ENCODE data around the gene ZMIZ1.

Gene ZMIZ1

GRCh38 chr10:79056361-79056735, 12.4 kb upstream of the ZMIZ1 start:
- no peak overlapping the region for H3K4me2 ChIP-seq
- no peak overlapping the region for H3K9ac ChIP-seq

GRCh38 chr10:79056736-79057391, 11.9 kb upstream of the ZMIZ1 start:
- H3K9ac ChIP-seq, result no peak overlapping the region
- no peak overlapping the region for H2AFZ ChIP-seq (ENCODE audit: low read depth)

More at GRCh38 chr10:79056361-79056735, 12.4 kb upstream of the ZMIZ1 start:
- Histone ChIP-seq H2AFZ (ENCODE audit: low read depth) (no peak overlapping the region), H3K4me1 (ENCODE audit: low read depth, poor library complexity, severe bottlenecking) (no peaks in the 10 kb centered on the region), H3K27ac (no peak overlapping the region), H3K79me2 (ENCODE audit: insufficient read depth, low read depth) (no peaks in the 10 kb centered on the region), H4K20me1 (ENCODE audit: insufficient read depth) (no peaks in the 10 kb centered on the region), H3K36me3 (ENCODE audit: insufficient read depth) (no peaks in the 10 kb centered on the region), H3K27me3 (ENCODE audit: insufficient read depth, low read depth) (no peaks in the 10 kb centered on the region), H3K4me3 (IDR thresholded peaks at IDR 0.05; ENCODE audit: insufficient read depth, low read depth, low read length) (no peak overlapping the region)
- no peak for TF ChIP-seq CTCF (conservative IDR thresholded peaks at IDR 0.05; ENCODE audit: low read depth, low read length)

GRCh38 chr10:79057481-79058275, 11.1 kb upstream of the ZMIZ1 start:
- H3K27me3 ChIP-seq (ENCODE audit: insufficient read depth, low read depth), result no peaks in the 10 kb centered on the region
- no peak overlapping the region for H3K4me2 ChIP-seq
- no peak overlapping the region for H2AFZ ChIP-seq (ENCODE audit: low read depth)
- no peaks in the 10 kb centered on the region for H4K20me1 ChIP-seq (ENCODE audit: insufficient read depth)
- no peak overlapping the region for H3K27ac ChIP-seq
- no peak overlapping the region for H3K9ac ChIP-seq
- no peaks in the 10 kb centered on the region for H3K4me1 ChIP-seq (ENCODE audit: low read depth, poor library complexity, severe bottlenecking)
- H3K4me3 ChIP-seq (IDR thresholded peaks at IDR 0.05; ENCODE audit: insufficient read depth, low read depth, low read length), result no peak overlapping the region
- no peaks in the 10 kb centered on the region for H3K79me2 ChIP-seq (ENCODE audit: insufficient read depth, low read depth)
- no peaks in the 10 kb centered on the region for H3K36me3 ChIP-seq (ENCODE audit: insufficient read depth)
- no peak for TF ChIP-seq CTCF (conservative IDR thresholded peaks at IDR 0.05; ENCODE audit: low read depth, low read length)

More at GRCh38 chr10:79056736-79057391, 11.9 kb upstream of the ZMIZ1 start:
- H3K27ac ChIP-seq, result no peak overlapping the region
- no peaks in the 10 kb centered on the region for H3K36me3 ChIP-seq (ENCODE audit: insufficient read depth)
- H4K20me1 ChIP-seq (ENCODE audit: insufficient read depth), result no peaks in the 10 kb centered on the region
- no peak overlapping the region for H3K4me3 ChIP-seq (IDR thresholded peaks at IDR 0.05; ENCODE audit: insufficient read depth, low read depth, low read length)
- no peaks in the 10 kb centered on the region for H3K79me2 ChIP-seq (ENCODE audit: insufficient read depth, low read depth)
- no peak overlapping the region for H3K4me2 ChIP-seq
- no peak for TF ChIP-seq CTCF (conservative IDR thresholded peaks at IDR 0.05; ENCODE audit: low read depth, low read length)
- no peaks in the 10 kb centered on the region for H3K4me1 ChIP-seq (ENCODE audit: low read depth, poor library complexity, severe bottlenecking)
- H3K27me3 ChIP-seq (ENCODE audit: insufficient read depth, low read depth), result no peaks in the 10 kb centered on the region

GRCh38 chr10:79058899-79059841, 9.6 kb upstream of the ZMIZ1 start:
- Histone ChIP-seq H3K27ac (no peak overlapping the region), H2AFZ (ENCODE audit: low read depth) (no peak overlapping the region), H4K20me1 (ENCODE audit: insufficient read depth) (no peaks in the 10 kb centered on the region), H3K9ac (no peak overlapping the region), H3K4me2 (no peak overlapping the region), H3K79me2 (ENCODE audit: insufficient read depth, low read depth) (no peaks in the 10 kb centered on the region), H3K36me3 (ENCODE audit: insufficient read depth) (no peaks in the 10 kb centered on the region), H3K4me1 (ENCODE audit: low read depth, poor library complexity, severe bottlenecking) (no peaks in the 10 kb centered on the region), H3K27me3 (ENCODE audit: insufficient read depth, low read depth) (no peaks in the 10 kb centered on the region), H3K4me3 (IDR thresholded peaks at IDR 0.05; ENCODE audit: insufficient read depth, low read depth, low read length) (no peak overlapping the region)
- TF ChIP-seq CTCF (conservative IDR thresholded peaks at IDR 0.05; ENCODE audit: low read depth, low read length), result no peak

Measured in KMS-11 (cell line).